ENCODE data around the gene SNRPF. TPM values are rescaled to one million over a fixed set of nuclear protein-coding genes. Genes with fewer than 3 reads are reported as not detected.

SNRPF gene
- total RNA-seq, 1 donor from 2014 or later = 36.9 TPM

DNA sequence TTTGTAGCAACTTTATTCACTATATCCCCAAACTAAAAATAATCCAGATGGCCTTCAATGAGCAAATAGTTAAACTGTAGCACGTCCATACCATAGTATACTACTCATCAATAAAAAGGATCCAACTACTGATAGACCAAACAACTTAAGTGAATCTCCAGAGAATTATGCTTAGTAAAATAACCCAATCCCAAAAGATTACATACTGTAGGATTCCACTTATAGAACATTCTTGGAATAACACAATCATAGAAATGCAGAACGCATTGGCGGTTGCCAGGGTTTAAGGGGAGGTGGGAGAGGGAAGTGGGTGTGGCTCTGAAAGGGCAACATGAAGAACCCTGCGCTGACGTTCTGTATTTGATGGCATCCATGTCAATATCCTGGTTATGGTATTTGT is 28.6 kb downstream of the SNRPF start:
- TF ChIP-seq CTCF (IDR thresholded peaks at IDR 0.05; ENCODE audit: unreplicated experiment) = no peak
- Mint-ChIP-seq H3K4me3 (no peak overlapping the region), H3K27ac (no peak overlapping the region), H3K4me1 (no peaks in the 10 kb centered on the region), H3K27me3 (ENCODE audit: low read depth) (no peaks in the 10 kb centered on the region), H3K36me3 (no peaks in the 10 kb centered on the region), H3K9me3 (no peaks in the 10 kb centered on the region)
- DNase-seq (ENCODE audit: low spot score in 2 of 2, unreplicated experiment in 2 of 2) = no peak

GRCh38 chr12:95890958-95891357 is 32.2 kb downstream of the SNRPF start:
- no peak overlapping the region for H3K27ac Mint-ChIP-seq
- H3K4me1 Mint-ChIP-seq = no peaks in the 10 kb centered on the region
- no peak for DNase-seq (ENCODE audit: low spot score in 2 of 2, unreplicated experiment in 2 of 2)
- H3K4me3 Mint-ChIP-seq = no peak overlapping the region
- H3K9me3 Mint-ChIP-seq = peaks cover 5% of the 10 kb centered on the region
- no peak for TF ChIP-seq CTCF (IDR thresholded peaks at IDR 0.05; ENCODE audit: unreplicated experiment)
- no peaks in the 10 kb centered on the region for H3K36me3 Mint-ChIP-seq
- peaks cover 2% of the 10 kb centered on the region for H3K27me3 Mint-ChIP-seq (ENCODE audit: low read depth)

GRCh38 chr12:95896846-95897245 is 38.1 kb downstream of the SNRPF start:
- Mint-ChIP-seq H3K4me3 (no peak overlapping the region), H3K27me3 (ENCODE audit: low read depth) (peaks cover 8% of the 10 kb centered on the region), H3K4me1 (no peaks in the 10 kb centered on the region), H3K9me3 (peaks cover 5% of the 10 kb centered on the region), H3K27ac (no peak overlapping the region), H3K36me3 (no peaks in the 10 kb centered on the region)
- DNase-seq (ENCODE audit: low spot score in 2 of 2, unreplicated experiment in 2 of 2) = no peak
- no peak for TF ChIP-seq CTCF (IDR thresholded peaks at IDR 0.05; ENCODE audit: unreplicated experiment)

- Mint-ChIP-seq H3K36me3 (no peaks in the 10 kb centered on the region), H3K4me3 (no peak overlapping the region), H3K27me3 (ENCODE audit: low read depth) (peaks cover 8% of the 10 kb centered on the region)
These were observed 39.3 kb downstream of the SNRPF start for GRCh38 chr12:95898081-95898480.

GRCh38 chr12:95908573-95908972 is 49.8 kb downstream of the SNRPF start:
- H3K9me3 Mint-ChIP-seq = peaks cover 10% of the 10 kb centered on the region
- no peaks in the 10 kb centered on the region for H3K36me3 Mint-ChIP-seq
- H3K4me1 Mint-ChIP-seq = no peaks in the 10 kb centered on the region
- no peak overlapping the region for H3K4me3 Mint-ChIP-seq
- H3K27ac Mint-ChIP-seq = no peak overlapping the region
- DNase-seq (ENCODE audit: low spot score in 2 of 2, unreplicated experiment in 2 of 2) = no peak
- TF ChIP-seq CTCF (IDR thresholded peaks at IDR 0.05; ENCODE audit: unreplicated experiment) = no peak
- peaks cover 7% of the 10 kb centered on the region for H3K27me3 Mint-ChIP-seq (ENCODE audit: low read depth)

More at GRCh38 chr12:95898081-95898480, 39.3 kb downstream of the SNRPF start:
- Mint-ChIP-seq H3K4me1 (no peaks in the 10 kb centered on the region), H3K27ac (no peak overlapping the region), H3K9me3 (peaks cover 6% of the 10 kb centered on the region)
- no peak for TF ChIP-seq CTCF (IDR thresholded peaks at IDR 0.05; ENCODE audit: unreplicated experiment)
- DNase-seq (ENCODE audit: low spot score in 2 of 2, unreplicated experiment in 2 of 2) = no peak

- no peak for TF ChIP-seq CTCF (IDR thresholded peaks at IDR 0.05; ENCODE audit: unreplicated experiment)
- H3K27me3 Mint-ChIP-seq (ENCODE audit: low read depth) = peaks cover 6% of the 10 kb centered on the region
- H3K36me3 Mint-ChIP-seq = no peaks in the 10 kb centered on the region
- H3K9me3 Mint-ChIP-seq = peaks cover 8% of the 10 kb centered on the region
- no peaks in the 10 kb centered on the region for H3K4me1 Mint-ChIP-seq
- no peak for DNase-seq (ENCODE audit: low spot score in 2 of 2, unreplicated experiment in 2 of 2)
- no peak overlapping the region for H3K27ac Mint-ChIP-seq
- H3K4me3 Mint-ChIP-seq = no peak overlapping the region
These were observed 51.1 kb downstream of the SNRPF start for GRCh38 chr12:95909871-95910270.

All from mesothelial cell of epicardium (in vitro differentiated cells).